IMR-90 (cell line): ENCODE data around the gene XPR1. TPM values are rescaled to one million over a fixed set of nuclear protein-coding genes. Genes with fewer than 3 reads are reported as not detected.
"Not testable (repeated sequence)": the region's sequence is repeated elsewhere in the genome, so short reads cannot be mapped to it uniquely, and the experiment has no call there.

ENCODE experiments used
- ATAC-seq: fragments of 200-7000 bp; cut with Tn5 transposase; 2 replicates; pipeline ENCODE4 v1.9.1; 2020; ENCODE audit warnings: low read depth, mild to moderate bottlenecking, moderate library complexity
- BruUV-seq: library from RNA; stranded (reverse); fragments of 400-500 nt; replicated peaks from 2 replicates; lab custom pipeline; 2021; lab: Mats Ljungman, UMichigan
- CTCF ChIA-PET: fragments of 300-600 bp; formaldehyde crosslinking; extraction: SDS; loops from one replicate; lab custom pipeline; 2021; ENCODE audit warnings: antibody characterized with exemption; lab: Yijun Ruan, JAX
- POLR2A ChIA-PET: fragments of 300-600 bp; sonication (Branson Sonifier 250); formaldehyde crosslinking; loops from one replicate; lab custom pipeline; 2022; ENCODE audit warnings: antibody characterized with exemption; ENCODE audit not compliant: unreplicated experiment; lab: Charles Lee
- DNase-seq: peaks from one replicate; pipeline ENCODE4 v3.0.0; 2013
- H2AFZ ChIP-seq: replicated peaks from 2 replicates; pipeline ENCODE3; 2013; ENCODE audit warnings: low read length, mild to moderate bottlenecking; ENCODE audit not compliant: poor library complexity
- H2AK5ac ChIP-seq: 2 replicates; pipeline ENCODE4 v1.6.1; 2013; ENCODE audit warnings: low read depth, low read length, inconsistent platforms
- H2AK9ac ChIP-seq: replicated peaks from 2 replicates; pipeline ENCODE3; 2013; ENCODE audit warnings: mild to moderate bottlenecking, low read depth, low read length, moderate library complexity; ENCODE audit not compliant: poor library complexity
- H2BK120ac ChIP-seq: 2 replicates; pipeline ENCODE4 v1.6.1; 2013; ENCODE audit warnings: low read depth, low read length, inconsistent platforms
- H2BK15ac ChIP-seq: 3 replicates; pipeline ENCODE4 v1.6.1; 2013; ENCODE audit warnings: low read depth, low read length, inconsistent platforms
- H2BK20ac ChIP-seq: 2 replicates; pipeline ENCODE4 v1.6.1; 2013; ENCODE audit warnings: low read depth, mild to moderate bottlenecking, inconsistent platforms, low read length, moderate library complexity
- H2BK5ac ChIP-seq: 2 replicates; pipeline ENCODE4 v1.6.1; 2013; ENCODE audit warnings: mild to moderate bottlenecking, low read depth, low read length, inconsistent platforms; ENCODE audit not compliant: poor library complexity, severe bottlenecking
- H3K14ac ChIP-seq: replicated peaks from 2 replicates; pipeline ENCODE4 v1.6.1; 2013; ENCODE audit warnings: low read depth, low read length, inconsistent platforms
- H3K18ac ChIP-seq: 2 replicates; pipeline ENCODE4 v1.6.1; 2013; ENCODE audit warnings: low read depth, low read length, control low read depth
- H3K23ac ChIP-seq: 2 replicates; pipeline ENCODE4 v1.6.1; 2013; ENCODE audit warnings: low read depth, low read length, inconsistent platforms
- H3K27ac ChIP-seq: 2 replicates; pipeline ENCODE4 v1.5.1; 2013; ENCODE audit warnings: mild to moderate bottlenecking, control low read depth, low read length; ENCODE audit not compliant: insufficient read depth
- H3K27me3 ChIP-seq: 2 replicates; pipeline ENCODE4 v1.6.1; 2013; ENCODE audit warnings: low read length; ENCODE audit not compliant: control insufficient read depth, insufficient read depth
- H3K36me3 ChIP-seq: 2 replicates; pipeline ENCODE4 v1.6.1; 2013; ENCODE audit warnings: low read length, mixed read lengths; ENCODE audit not compliant: control insufficient read depth, insufficient read depth
- H3K4ac ChIP-seq: 2 replicates; pipeline ENCODE4 v1.6.1; 2013; ENCODE audit warnings: low read depth, low read length, inconsistent platforms
- H3K4me1 ChIP-seq: 2 replicates; pipeline ENCODE4 v1.6.1; 2013; ENCODE audit warnings: low read length, mixed read lengths; ENCODE audit not compliant: control insufficient read depth, insufficient read depth
- H3K4me2 ChIP-seq: 2 replicates; pipeline ENCODE4 v1.6.1; 2013; ENCODE audit warnings: low read depth, mild to moderate bottlenecking, control low read depth, low read length, moderate library complexity
- H3K4me3 ChIP-seq: 2 replicates; pipeline ENCODE4 v1.5.1; 2013; ENCODE audit warnings: low read depth, mild to moderate bottlenecking, control low read depth, low read length, moderate library complexity; ENCODE audit not compliant: insufficient read depth
- H3K56ac ChIP-seq: 2 replicates; pipeline ENCODE4 v1.6.1; 2013; ENCODE audit warnings: low read length, inconsistent platforms; ENCODE audit not compliant: insufficient read depth; ENCODE audit errors: extremely low read depth
- H3K79me1 ChIP-seq, 2 experiments: 2 replicates each; pipeline ENCODE4 v1.6.1; 2013; ENCODE audit warnings: low read length in 2 of 2, inconsistent platforms in 1 of 2, low read depth in 1 of 2
- H3K9ac ChIP-seq: 2 replicates; pipeline ENCODE4 v1.6.1; 2013; ENCODE audit warnings: low read depth, low read length, control low read depth
- H3K9me1 ChIP-seq: 2 replicates; pipeline ENCODE4 v1.6.1; 2013; ENCODE audit warnings: low read length, inconsistent platforms; ENCODE audit not compliant: insufficient read depth
- H3K9me3 ChIP-seq: 2 replicates; pipeline ENCODE4 v1.6.1; 2013; ENCODE audit warnings: low read length; ENCODE audit not compliant: control insufficient read depth, insufficient read depth
- H4K20me1 ChIP-seq: 2 replicates; pipeline ENCODE4 v1.6.1; 2013; ENCODE audit warnings: low read length, inconsistent platforms; ENCODE audit not compliant: insufficient read depth
- H4K5ac ChIP-seq: 2 replicates; pipeline ENCODE4 v1.6.1; 2013; ENCODE audit warnings: mild to moderate bottlenecking, low read depth, low read length, control low read depth
- H4K8ac ChIP-seq, 2 experiments: 2 replicates each; pipeline ENCODE4 v1.6.1; 2013; ENCODE audit warnings: low read depth in 2 of 2, low read length in 2 of 2, control low read depth in 1 of 2, inconsistent platforms in 1 of 2
- H4K91ac ChIP-seq: 2 replicates; pipeline ENCODE4 v1.6.1; 2013; ENCODE audit warnings: low read depth, low read length, inconsistent platforms; ENCODE audit not compliant: insufficient read depth
- BHLHE40 ChIP-seq: fragments of 150-350 bp; IDR thresholded peaks from 2 replicates; pipeline ENCODE4 v1.6.1; 2016; ENCODE audit warnings: mild to moderate bottlenecking, low read depth, low read length
- CTCF ChIP-seq: conservative IDR thresholded peaks from 2 replicates; pipeline ENCODE4 v1.5.1; 2012; ENCODE audit warnings: mild to moderate bottlenecking, low read depth, low read length, improper control_type of control experiment
- FOS ChIP-seq: fragments of 150-350 bp; IDR thresholded peaks from 2 replicates; pipeline ENCODE4 v1.6.1; 2016; ENCODE audit warnings: low read depth, low read length
- MAFK ChIP-seq: IDR thresholded peaks from 2 replicates; pipeline ENCODE4 v1.6.1; 2012; ENCODE audit warnings: low read depth, low read length, improper control_type of control experiment
- MXI1 ChIP-seq: IDR thresholded peaks from 2 replicates; pipeline ENCODE4 v1.6.1; 2012; ENCODE audit warnings: low read depth, mild to moderate bottlenecking, low read length, moderate library complexity, borderline replicate concordance
- SMC3 ChIP-seq: fragments of 150-350 bp; IDR thresholded peaks from 2 replicates; pipeline ENCODE4 v1.6.1; 2016; ENCODE audit warnings: low read depth, mild to moderate bottlenecking, antibody characterized with exemption, low read length, moderate library complexity
- WGBS, 2 experiments: methylation state at CpG; one replicate each; pipeline versions ENCODE4 v1.1.5 to v1.1.7; 2013; ENCODE audit warnings: missing lambda C conversion rate in 2 of 2; ENCODE audit not compliant: insufficient read length in 1 of 2; ENCODE audit errors: extremely low coverage in 2 of 2; 5-methylcytosine and 5-hydroxymethylcytosine counted together
- dilution Hi-C: fragments of 300-500 bp; cut with HindIII; formaldehyde crosslinking; loops from one replicate; pipeline ENCODE4 v1.14.3; 2018; ENCODE audit warnings: low sequenced_read_pairs; ENCODE audit not compliant: unreplicated experiment
- in situ Hi-C: fragments of 300-500 bp; cut with MboI; formaldehyde crosslinking; loops from 3 replicates; pipeline ENCODE4 v1.14.3; 2019; ENCODE audit warnings: low sequenced_read_pairs, inconsistent platforms, mixed read lengths
- intact Hi-C: fragments of 100-400 bp; cut with micrococcal nuclease; formaldehyde crosslinking; loops from 2 replicates; pipeline ENCODE4 v1.10.0; 2022
- polyA plus RNA-seq, 3 experiments: library from polyadenylated mRNA; depleted of rRNA; stranded (reverse); fragments of >200 nt; gene quantifications; 2 replicates each; pipeline ENCODE4 v1.2.3, GENCODE V29; 2012; ENCODE audit warnings: low replicate concordance in 1 of 3
- total RNA-seq: library from RNA; depleted of rRNA; stranded (reverse); fragments of >200 nt; gene quantifications from 2 replicates; pipeline ENCODE4 v1.2.3, GENCODE V29; 2012

XPR1 gene
- total and polyA plus RNA-seq, 2 of the 4 experiments (the other 2 are of a cell fraction), result 11.8 to 25.1 TPM

- Histone ChIP-seq H4K5ac (no peak overlapping the region), H4K91ac (no peak overlapping the region), H3K56ac (no peak overlapping the region), H2AK9ac (no peak overlapping the region), H3K27ac (no peak overlapping the region), H3K9ac (no peak overlapping the region), H4K20me1 (no peaks in the 10 kb centered on the region), H3K9me1 (peaks cover 2% of the 10 kb centered on the region; the same call in 1 of the 2 replicates), H2BK15ac (no peak overlapping the region), H3K27me3 (no peaks in the 10 kb centered on the region), H4K8ac (no peak overlapping the region), H3K9me3 (no peaks in the 10 kb centered on the region), H3K4me3 (no peak overlapping the region), H3K36me3 (peaks cover 1% of the 10 kb centered on the region; the same call in 1 of the 2 replicates), H2BK5ac (no peak overlapping the region), H3K4ac (no peak overlapping the region), H2BK20ac (no peak overlapping the region), H2AK5ac (no peak overlapping the region), H3K14ac (no peak overlapping the region), H3K18ac (no peak overlapping the region), H3K4me2 (no peak overlapping the region), H2BK120ac (no peak overlapping the region), H3K23ac (no peak overlapping the region), H3K4me1 (no peaks in the 10 kb centered on the region), H3K79me1 (peaks cover 0 to 4% of the 10 kb centered on the region in 2 experiments; a peak in 2 of 4 replicates), H2AFZ (no peak overlapping the region)
- ATAC-seq (no peak), DNase-seq (no peak)
- WGBS, 2 experiments, result 100% methylated on average over 1 of the region's 2 CpGs; no CpG with 5 or more reads in 1 of the 2 experiments
- intact Hi-C loops, result no loop called here
- TF ChIP-seq SMC3 (no peak), MXI1 (no peak), BHLHE40 (no peak), CTCF (no peak), FOS (no peak), MAFK (no peak)
- no TSS peak for BruUV-seq
- CTCF ChIA-PET, result no interaction called here
- in situ Hi-C loops, result no loop called here
- dilution Hi-C loops, result no loop called here
- POLR2A ChIA-PET, result no interaction called here
Observed at GRCh38 chr1:180821970-180822369, 190.1 kb downstream of the XPR1 start.

- intact Hi-C loops, H3K27ac ChIP-seq, H4K20me1 ChIP-seq, H3K4me3 ChIP-seq, dilution Hi-C loops, in situ Hi-C loops, ATAC-seq, H3K79me1 ChIP-seq, DNase-seq, H2AFZ ChIP-seq, H4K8ac ChIP-seq, H4K91ac ChIP-seq, H3K9me1 ChIP-seq, H2BK120ac ChIP-seq, H2BK15ac ChIP-seq, BruUV-seq, H2AK5ac ChIP-seq, H3K27me3 ChIP-seq, H3K56ac ChIP-seq, CTCF ChIA-PET, H3K4ac ChIP-seq, H3K23ac ChIP-seq, H4K5ac ChIP-seq, H3K14ac ChIP-seq, POLR2A ChIA-PET, H2AK9ac ChIP-seq, H2BK20ac ChIP-seq, H3K18ac ChIP-seq, H2BK5ac ChIP-seq, H3K9me3 ChIP-seq, H3K4me1 ChIP-seq, H3K4me2 ChIP-seq, H3K36me3 ChIP-seq, H3K9ac ChIP-seq: not testable (repeated sequence)
- WGBS, 2 experiments, result no CpG with 5 or more reads among the region's 2 CpGs
Observed at GRCh38 chr1:180831507-180831906, 199.7 kb downstream of the XPR1 start.
